Measurements from ENCODE around the gene DOCK2. TPM values are rescaled to one million over a fixed set of nuclear protein-coding genes. Genes with fewer than 3 reads are reported as not detected.

DOCK2 gene
- total and polyA plus RNA-seq, 2 of the 8 experiments (the other 6 are each of a cell fraction or from before 2014, with no cell fraction given) = 3.9 to 5.7 TPM

- Histone ChIP-seq H2BK15ac (ENCODE audit: low read length) (no peak overlapping the region), H3K79me2 (ENCODE audit: control insufficient read depth in 1 of 2, insufficient read depth in 2 of 2, low read length in 2 of 2) (no peaks in the 10 kb centered on the region), H3K27ac (ENCODE audit: low read depth, low read length) (no peak overlapping the region), H2AFZ (ENCODE audit: low read length) (no peak overlapping the region), H4K8ac (ENCODE audit: extremely low read depth, insufficient read depth, low read length) (no peak overlapping the region), H3K23ac (ENCODE audit: insufficient read length) (no peak overlapping the region), H2BK5ac (ENCODE audit: low read depth, low read length) (no peak overlapping the region), H4K91ac (replicated peaks; ENCODE audit: insufficient read length, low read length) (peak overlapping the region; percentile 16), H3K27me3 (replicated peaks in 1 of 4; ENCODE audit: control insufficient read depth in 3 of 4, extremely low read depth in 1 of 4, insufficient read depth in 3 of 4, low read length in 3 of 4) (peaks cover 0 to 2% (median 0%) of the 10 kb centered on the region in 4 experiments; a peak in 1 of 7 replicates), H2AK5ac (ENCODE audit: low read depth, low read length) (no peak overlapping the region), H3K4me1 (replicated peaks in 1 of 4; ENCODE audit: control insufficient read depth in 3 of 4, insufficient read depth in 4 of 4, low read length in 3 of 4) (peaks cover 2 to 33% (median 24%) of the 10 kb centered on the region in 4 experiments), H4K5ac (ENCODE audit: insufficient read length, low read depth, low read length) (no peak overlapping the region), H2BK20ac (ENCODE audit: low read length) (peak overlapping the region; percentile 13; the same call in 1 of the 2 replicates), H3K4ac (replicated peaks; ENCODE audit: insufficient read length, low read depth, low read length) (no peak overlapping the region), H2BK120ac (replicated peaks; ENCODE audit: low read depth, low read length) (no peak overlapping the region), H3K18ac (ENCODE audit: extremely low read depth, low read length) (no peak overlapping the region), H3K23me2 (ENCODE audit: low read depth, low read length) (0 out of 2 replicates have a peak, but pooled peaks cover 1% of the 10 kb centered on the region), H3K14ac (ENCODE audit: insufficient read length) (no peak overlapping the region), H3K4me2 (ENCODE audit: insufficient read depth in 1 of 2, low read depth in 2 of 2, low read length in 2 of 2) (no peak overlapping the region), H3K56ac (replicated peaks; ENCODE audit: insufficient read length, low read depth, low read length) (no peak overlapping the region), H3K9ac (replicated peaks in 1 of 4; ENCODE audit: extremely low read depth in 1 of 4, low read depth in 3 of 4, low read length in 3 of 4) (no peak overlapping the region), H4K20me1 (replicated peaks in 1 of 2; ENCODE audit: control insufficient read depth in 1 of 2, insufficient read depth in 2 of 2, low read length in 2 of 2) (no peaks in the 10 kb centered on the region), H2BK12ac (ENCODE audit: low read depth, low read length) (peak overlapping the region; percentile 44; the same call in 1 of the 2 replicates), H3K79me1 (ENCODE audit: low read depth, low read length) (no peaks in the 10 kb centered on the region), H3K9me3 (ENCODE audit: insufficient read depth in 2 of 2, low read depth in 1 of 2, low read length in 1 of 2) (no peaks in the 10 kb centered on the region), H3K4me3 (ENCODE audit: extremely low read depth in 1 of 4, insufficient read depth in 2 of 4, low read depth in 3 of 4, low read length in 4 of 4) (no peak overlapping the region), H3K36me3 (ENCODE audit: control insufficient read depth in 2 of 4, insufficient read depth in 4 of 4, low read length in 3 of 4) (no peaks in the 10 kb centered on the region)
- 95% methylated on average over 5 of the region's 5 CpGs; no CpG with 5 or more reads in 1 of the 2 experiments for WGBS, 2 experiments (ENCODE audit: extremely low coverage in 1 of 2, insufficient coverage in 1 of 2, insufficient read length in 1 of 2, insufficient replicate concordance in 2 of 2, low coverage in 1 of 2, low lambda C conversion rate in 2 of 2, missing lambda C conversion rate in 1 of 2)
- ChIA-PET CTCF (ENCODE audit: partially characterized antibody) (interaction anchor here (0.7 to 3.8 kb wide), 5 partner anchors 8 to 169 kb away, joined by 3 to 18 read pairs (median 4); partner anchors contain the start of gene INSYN2B), POLR2A (ENCODE audit: partially characterized antibody) (interaction anchor here (0.9 kb wide), 1 partner anchor 46 kb away, joined by 3 read pairs; no protein-coding TSS in a partner anchor)
- no peak for FAIRE-seq
- DNase-seq (ENCODE audit: low read depth in 1 of 2, low spot score in 2 of 2) = no peak
- TF ChIP-seq KDM4A (IDR thresholded peaks at IDR 0.05; ENCODE audit: low read depth, low read length, severe bottlenecking) = no peak
- TF ChIP-seq RFX5 (IDR thresholded peaks at IDR 0.05; ENCODE audit: borderline replicate concordance, low read depth, low read length) = no peak
- no peak for TF ChIP-seq GTF2F1 (IDR thresholded peaks at IDR 0.05; ENCODE audit: borderline replicate concordance, low read depth, low read length)
- no peak for TF ChIP-seq ASH2L (IDR thresholded peaks at IDR 0.05; ENCODE audit: low read length)
- no peak for TF ChIP-seq NANOG (IDR thresholded peaks at IDR 0.05; ENCODE audit: insufficient read depth, low read depth, low read length, poor library complexity, severe bottlenecking)
- TF ChIP-seq SIX5 (IDR thresholded peaks at IDR 0.05; ENCODE audit: low read depth, low read length) = no peak
- TF ChIP-seq TAF1 (IDR thresholded peaks at IDR 0.05; ENCODE audit: low read depth, low read length) = no peak
- TF ChIP-seq SP2 (IDR thresholded peaks at IDR 0.05; ENCODE audit: low read length) = no peak
- TF ChIP-seq SP4 (IDR thresholded peaks at IDR 0.05; ENCODE audit: low read length) = no peak
- no peak for TF ChIP-seq ATF2 (IDR thresholded peaks at IDR 0.05; ENCODE audit: low read length)
- TF ChIP-seq SUZ12 (IDR thresholded peaks at IDR 0.05; ENCODE audit: low read length) = no peak
- no peak for TF ChIP-seq CREB1 (IDR thresholded peaks at IDR 0.05)
- no peak for TF ChIP-seq TAF7 (optimal IDR thresholded peaks at IDR 0.05; ENCODE audit: borderline replicate concordance, low read depth, low read length)
- no peak for TF ChIP-seq POLR2A (IDR thresholded peaks at IDR 0.05; ENCODE audit: control extremely low read depth in 1 of 2, low read depth in 2 of 2, low read length in 2 of 2)
These were observed 173.9 kb downstream of the DOCK2 start for GRCh38 chr5:169811023-169811422.
